T-helper 1 cell (primary cell): Measurements from ENCODE around the gene TMPRSS2.
"Not testable (repeated sequence)": the region's sequence is repeated elsewhere in the genome, so short reads cannot be mapped to it uniquely, and the experiment has no call there.

Source experiments
- DNase-seq, 5 donors: peaks; one replicate each; pipeline ENCODE4 v3.0.0-alpha.2; 2012 to 2020

The TMPRSS2 gene

GRCh38 chr21:41425588-41425953 is 82.4 kb downstream of the TMPRSS2 start:
- DNase-seq: no peak

GRCh38 chr21:41423305-41423636 is 84.7 kb downstream of the TMPRSS2 start:
- DNase-seq: not testable (repeated sequence)

- no peak for DNase-seq
Measured at GRCh38 chr21:41422546-41423304, 85.2 kb downstream of the TMPRSS2 start.

GRCh38 chr21:41420998-41421397 is 87.0 kb downstream of the TMPRSS2 start:
- not testable (repeated sequence) for DNase-seq

- peak in 4 of 5 donors; percentile 27 to 56 (median 44) for DNase-seq
Measured at GRCh38 chr21:41419921-41420862, 87.8 kb downstream of the TMPRSS2 start.

- no peak for DNase-seq
Measured at GRCh38 chr21:41418956-41419680, 88.8 kb downstream of the TMPRSS2 start.

GRCh38 chr21:41418393-41418792 is 89.6 kb downstream of the TMPRSS2 start:
- DNase-seq: no peak

- DNase-seq: not testable (repeated sequence)
Measured at GRCh38 chr21:41417505-41417904, 90.5 kb downstream of the TMPRSS2 start.
